Astrocyte (in vitro differentiated cells and primary cell): ENCODE measurements around the gene ADRA2B. TPM values are rescaled to one million over a fixed set of nuclear protein-coding genes. Genes with fewer than 3 reads are reported as not detected.
"Not testable (repeated sequence)": the region's sequence is repeated elsewhere in the genome, so short reads cannot be mapped to it uniquely, and the experiment has no call there.

Source experiments
- DNase-seq: peaks from one replicate; pipeline ENCODE4 v3.0.0-alpha.2; 2010; ENCODE audit warnings: low read depth
- FAIRE-seq: peaks from 2 replicates; lab custom pipeline; 2011; peaks lifted over from hg19 to GRCh38; lab: Jason Lieb, UNC
- H2AFZ ChIP-seq: 2 replicates; pipeline ENCODE4 v1.6.0; 2012; ENCODE audit warnings: low read depth, low read length, inconsistent platforms
- H3K27ac ChIP-seq: 2 replicates; pipeline ENCODE4 v1.5.1; 2011; ENCODE audit warnings: low read depth, low read length, inconsistent platforms
- H3K27me3 ChIP-seq: 2 replicates; pipeline ENCODE4 v1.6.0; 2011; ENCODE audit warnings: low read length, inconsistent platforms; ENCODE audit not compliant: insufficient read depth
- H3K36me3 ChIP-seq: 2 replicates; pipeline ENCODE4 v1.5.1; 2011; ENCODE audit warnings: low read length, inconsistent platforms; ENCODE audit not compliant: insufficient read depth
- H3K4me1 ChIP-seq: 2 replicates; pipeline ENCODE4 v1.5.1; 2011; ENCODE audit warnings: low read length, inconsistent platforms; ENCODE audit not compliant: insufficient read depth
- H3K4me2 ChIP-seq: 2 replicates; pipeline ENCODE4 v1.6.0; 2012; ENCODE audit warnings: low read length, inconsistent platforms
- H3K4me3 ChIP-seq: 2 replicates; pipeline ENCODE4 v1.5.1; 2011; ENCODE audit warnings: low read depth, mild to moderate bottlenecking, low read length, inconsistent platforms; ENCODE audit not compliant: insufficient read depth
- H3K79me2 ChIP-seq: 2 replicates; pipeline ENCODE4 v1.6.0; 2012; ENCODE audit warnings: mild to moderate bottlenecking, low read length, inconsistent platforms; ENCODE audit not compliant: insufficient read depth
- H3K9ac ChIP-seq: 2 replicates; pipeline ENCODE4 v1.6.0; 2012; ENCODE audit warnings: mild to moderate bottlenecking, low read length, inconsistent platforms
- H3K9me3 ChIP-seq: 2 replicates; pipeline ENCODE4 v1.5.1; 2012; ENCODE audit warnings: low read depth, mild to moderate bottlenecking, low read length, inconsistent platforms; ENCODE audit not compliant: insufficient read depth
- H4K20me1 ChIP-seq: 2 replicates; pipeline ENCODE4 v1.6.0; 2012; ENCODE audit warnings: low read length, inconsistent platforms; ENCODE audit not compliant: insufficient read depth
- H3K27ac Mint-ChIP-seq: one replicate; pipeline ENCODE4 v1.8.0; 2021; ENCODE audit warnings: mild to moderate bottlenecking, mixed read lengths; ENCODE audit not compliant: unreplicated experiment
- H3K27me3 Mint-ChIP-seq: one replicate; pipeline ENCODE4 v1.8.0; 2021; ENCODE audit warnings: low read depth, mixed read lengths; ENCODE audit not compliant: unreplicated experiment
- H3K36me3 Mint-ChIP-seq: one replicate; pipeline ENCODE4 v1.8.0; 2021; ENCODE audit warnings: low read depth, mixed read lengths; ENCODE audit not compliant: unreplicated experiment
- H3K4me1 Mint-ChIP-seq: one replicate; pipeline ENCODE4 v1.8.0; 2021; ENCODE audit warnings: low read depth, mixed read lengths; ENCODE audit not compliant: unreplicated experiment
- H3K4me3 Mint-ChIP-seq: one replicate; pipeline ENCODE4 v1.8.0; 2021; ENCODE audit warnings: mild to moderate bottlenecking, moderate library complexity, mixed read lengths; ENCODE audit not compliant: unreplicated experiment
- H3K9me3 Mint-ChIP-seq: one replicate; pipeline ENCODE4 v1.8.0; 2021; ENCODE audit warnings: mild to moderate bottlenecking, mixed read lengths; ENCODE audit not compliant: unreplicated experiment
- EZH2 ChIP-seq: IDR thresholded peaks from 2 replicates; pipeline ENCODE4 v1.6.1; 2012; ENCODE audit warnings: mild to moderate bottlenecking, low read length, inconsistent platforms; ENCODE audit not compliant: insufficient read depth
- total RNA-seq: library from RNA; stranded (reverse); gene quantifications from 2 replicates; pipeline ENCODE4 v1.2.1, GENCODE V29; 2021
- TF ChIP-seq, protein P1 (sequence below): IDR thresholded peaks from 2 replicates; pipeline ENCODE4 v1.5.1; 2011; ENCODE audit warnings: low read depth, mild to moderate bottlenecking, inconsistent platforms, low read length, moderate library complexity; ENCODE audit not compliant: insufficient read depth

ADRA2B gene
- total RNA-seq, 1 donor from 2014 or later, result not detected

DNA sequence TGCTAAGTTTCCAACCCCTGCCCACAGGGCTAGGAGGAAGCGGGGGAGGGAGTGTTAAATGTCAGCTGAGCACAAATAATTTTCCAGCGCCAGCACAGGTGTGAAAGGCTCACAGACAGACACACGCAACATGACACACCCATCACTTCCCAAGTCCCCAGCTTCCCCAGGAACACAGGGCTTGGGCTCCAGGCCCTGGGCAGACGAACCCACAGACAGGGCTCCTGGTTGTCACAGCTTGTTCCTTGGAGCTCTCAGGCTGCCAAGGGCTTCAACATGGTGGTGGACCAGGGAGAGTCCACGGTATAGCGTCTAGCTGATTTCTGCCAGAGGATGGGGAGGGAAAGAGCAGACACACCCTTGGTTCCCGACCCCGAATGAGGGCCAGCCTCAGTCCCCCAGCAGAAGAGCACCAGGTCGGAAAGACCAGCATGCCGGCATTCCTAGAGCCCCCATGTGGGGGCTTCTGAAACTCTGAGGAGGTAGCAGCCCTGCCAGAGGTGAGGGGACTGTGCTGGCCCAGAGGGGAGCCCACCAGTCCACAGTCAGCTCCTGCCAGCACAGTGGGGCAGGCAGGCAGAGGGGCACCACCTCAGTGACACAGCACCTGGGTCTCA lies 27.0 kb upstream of the ADRA2B start:
- Histone ChIP-seq H3K9ac (no peak overlapping the region), H3K27ac (no peak overlapping the region), H2AFZ (no peak overlapping the region), H3K36me3 (no peaks in the 10 kb centered on the region), H3K9me3 (no peaks in the 10 kb centered on the region), H3K27me3 (no peaks in the 10 kb centered on the region), H3K4me3 (no peak overlapping the region), H3K4me1 (peaks cover 37% of the 10 kb centered on the region), H4K20me1 (peaks cover 13% of the 10 kb centered on the region), H3K4me2 (peak overlapping the region; percentile 88), H3K79me2 (no peaks in the 10 kb centered on the region)
- TF ChIP-seq, protein P1, sequence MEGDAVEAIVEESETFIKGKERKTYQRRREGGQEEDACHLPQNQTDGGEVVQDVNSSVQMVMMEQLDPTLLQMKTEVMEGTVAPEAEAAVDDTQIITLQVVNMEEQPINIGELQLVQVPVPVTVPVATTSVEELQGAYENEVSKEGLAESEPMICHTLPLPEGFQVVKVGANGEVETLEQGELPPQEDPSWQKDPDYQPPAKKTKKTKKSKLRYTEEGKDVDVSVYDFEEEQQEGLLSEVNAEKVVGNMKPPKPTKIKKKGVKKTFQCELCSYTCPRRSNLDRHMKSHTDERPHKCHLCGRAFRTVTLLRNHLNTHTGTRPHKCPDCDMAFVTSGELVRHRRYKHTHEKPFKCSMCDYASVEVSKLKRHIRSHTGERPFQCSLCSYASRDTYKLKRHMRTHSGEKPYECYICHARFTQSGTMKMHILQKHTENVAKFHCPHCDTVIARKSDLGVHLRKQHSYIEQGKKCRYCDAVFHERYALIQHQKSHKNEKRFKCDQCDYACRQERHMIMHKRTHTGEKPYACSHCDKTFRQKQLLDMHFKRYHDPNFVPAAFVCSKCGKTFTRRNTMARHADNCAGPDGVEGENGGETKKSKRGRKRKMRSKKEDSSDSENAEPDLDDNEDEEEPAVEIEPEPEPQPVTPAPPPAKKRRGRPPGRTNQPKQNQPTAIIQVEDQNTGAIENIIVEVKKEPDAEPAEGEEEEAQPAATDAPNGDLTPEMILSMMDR, result no peak
- no peak for TF ChIP-seq EZH2
- Mint-ChIP-seq H3K4me3 (peak overlapping the region; percentile 70), H3K27me3 (peaks cover 33% of the 10 kb centered on the region), H3K36me3 (no peaks in the 10 kb centered on the region), H3K27ac (no peak overlapping the region), H3K4me1 (peaks cover 3% of the 10 kb centered on the region), H3K9me3 (no peaks in the 10 kb centered on the region)
- DNase-seq, result no peak
- no peak for FAIRE-seq

DNA sequence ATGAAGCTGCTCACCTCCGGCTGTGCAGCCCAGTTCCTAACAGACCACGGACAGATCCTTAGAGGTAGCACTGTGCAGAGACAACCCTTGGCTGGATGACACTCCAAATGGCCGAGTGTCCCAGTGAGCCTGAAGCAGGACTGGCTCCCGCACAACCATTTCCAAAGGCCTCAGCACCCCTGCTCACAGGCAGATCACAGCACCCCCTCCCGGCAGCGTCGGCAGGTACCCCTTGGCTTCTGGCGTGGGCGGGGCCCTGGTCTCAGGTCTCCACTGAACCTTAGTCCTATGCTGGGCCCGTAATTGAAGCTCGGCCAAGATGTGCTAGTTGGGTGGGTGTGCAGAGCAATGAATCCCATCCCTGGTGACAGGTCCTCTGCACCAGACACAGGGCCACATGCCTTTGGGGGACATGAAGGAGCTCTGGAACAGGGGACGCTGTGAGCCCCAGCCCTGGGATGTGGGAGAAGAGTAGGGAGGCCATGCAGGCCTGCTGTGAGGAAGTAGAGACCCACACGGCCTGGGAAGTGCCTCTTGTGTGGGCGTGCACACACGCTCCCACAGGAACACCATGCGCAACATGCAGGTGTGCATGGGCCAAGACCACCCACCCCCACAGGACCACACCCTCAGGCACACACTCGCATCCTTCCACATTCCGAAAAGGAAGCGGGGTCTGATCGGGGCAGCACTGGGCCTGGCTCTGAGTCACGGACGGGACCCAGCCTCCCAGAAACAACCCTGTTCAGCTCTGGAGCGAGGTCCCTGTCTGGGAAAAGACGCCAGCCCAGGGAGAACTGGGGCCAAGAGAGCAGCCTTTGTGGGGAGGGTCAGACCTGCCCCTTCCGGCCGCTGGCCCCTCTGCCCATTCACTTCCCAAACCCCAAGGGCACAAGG lies 26.1 kb upstream of the ADRA2B start:
- no peak overlapping the region for H3K27ac Mint-ChIP-seq
- no peak overlapping the region for H3K4me3 ChIP-seq
- no peak overlapping the region for H3K9ac ChIP-seq
- TF ChIP-seq, protein P1, result no peak
- no peak for TF ChIP-seq EZH2
- FAIRE-seq, result no peak
- no peaks in the 10 kb centered on the region for H3K9me3 ChIP-seq
- H3K36me3 ChIP-seq, result no peaks in the 10 kb centered on the region
- no peaks in the 10 kb centered on the region for H3K27me3 ChIP-seq
- peaks cover 13% of the 10 kb centered on the region for H4K20me1 ChIP-seq
- H3K79me2 ChIP-seq, result no peaks in the 10 kb centered on the region
- no peak overlapping the region for H2AFZ ChIP-seq
- H3K27ac ChIP-seq, result no peak overlapping the region
- H3K9me3 Mint-ChIP-seq, result no peaks in the 10 kb centered on the region
- H3K27me3 Mint-ChIP-seq, result peaks cover 33% of the 10 kb centered on the region
- H3K4me1 ChIP-seq, result peaks cover 30% of the 10 kb centered on the region
- DNase-seq, result no peak
- no peaks in the 10 kb centered on the region for H3K4me1 Mint-ChIP-seq
- no peaks in the 10 kb centered on the region for H3K36me3 Mint-ChIP-seq
- H3K4me3 Mint-ChIP-seq, result no peak overlapping the region
- no peak overlapping the region for H3K4me2 ChIP-seq

DNA sequence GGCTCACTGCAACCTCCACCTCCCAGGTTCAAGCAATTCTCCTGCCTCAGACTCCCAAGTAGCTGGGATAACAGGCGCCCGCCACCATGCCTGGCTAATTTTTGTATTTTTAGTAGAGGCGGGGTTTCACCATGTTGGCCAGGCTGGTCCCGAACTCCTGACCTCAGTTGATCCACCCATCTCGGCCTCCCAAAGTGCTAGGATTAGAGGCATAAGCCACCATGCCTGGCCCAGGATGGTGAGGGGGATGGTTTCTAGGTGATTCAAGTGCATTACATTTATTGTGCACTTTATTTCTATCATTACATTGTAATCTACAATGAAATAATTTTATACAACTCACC lies 25.2 kb upstream of the ADRA2B start:
- not testable (repeated sequence) for H3K9me3 Mint-ChIP-seq, H3K27me3 ChIP-seq

More for the DNA sequence above, 25.2 kb upstream of the ADRA2B start:
- not testable (repeated sequence) for H3K4me1 Mint-ChIP-seq, H3K4me3 Mint-ChIP-seq, H3K4me3 ChIP-seq, H3K4me2 ChIP-seq, H3K36me3 Mint-ChIP-seq, FAIRE-seq, H3K27ac Mint-ChIP-seq, H2AFZ ChIP-seq, H3K9ac ChIP-seq, H3K9me3 ChIP-seq, DNase-seq, H3K27ac ChIP-seq, H3K79me2 ChIP-seq, H3K36me3 ChIP-seq
- H3K27me3 Mint-ChIP-seq, result peaks cover 24% of the 10 kb centered on the region
- peaks cover 21% of the 10 kb centered on the region for H3K4me1 ChIP-seq
- H4K20me1 ChIP-seq, result peaks cover 13% of the 10 kb centered on the region
